ENCODE results near the gene CYFIP2. TPM values are rescaled to one million over a fixed set of nuclear protein-coding genes. Genes with fewer than 3 reads are reported as not detected.

CYFIP2 gene
- polyA plus RNA-seq, 1 donor (not counting 4 experiments of a cell fraction or from before 2014, with no cell fraction given): 0.62 TPM

GRCh38 chr5:157245476-157245875 lies 20.4 kb upstream of the CYFIP2 start:
- DNase-seq (ENCODE audit: low read depth, low spot score) (no peak), FAIRE-seq (no peak)
- no peak overlapping the region for H3K27ac ChIP-seq (ENCODE audit: control insufficient read depth, insufficient read depth, low read length)
- H2AFZ ChIP-seq (ENCODE audit: control insufficient read depth, low read length): no peak overlapping the region
- no peaks in the 10 kb centered on the region for H4K20me1 ChIP-seq (ENCODE audit: control insufficient read depth, extremely low read depth, insufficient read depth, low read length)
- H3K27me3 ChIP-seq (ENCODE audit: control insufficient read depth, extremely low read depth, insufficient read depth, low read length): no peaks in the 10 kb centered on the region
- no peaks in the 10 kb centered on the region for H3K9me3 ChIP-seq (ENCODE audit: control insufficient read depth, low read depth, low read length)
- H3K4me3 ChIP-seq (ENCODE audit: control insufficient read depth in 2 of 3, extremely low read depth in 1 of 3, insufficient read depth in 2 of 3, low read depth in 1 of 3, low read length in 3 of 3): no peak overlapping the region
- H3K79me2 ChIP-seq (ENCODE audit: control insufficient read depth, insufficient read depth, low read length): no peaks in the 10 kb centered on the region
- no peak for TF ChIP-seq CTCF (optimal IDR thresholded peaks at IDR 0.05 in 1 of 3, IDR thresholded peaks at IDR 0.05 in 1 of 3, conservative IDR thresholded peaks at IDR 0.05 in 1 of 3; ENCODE audit: extremely low read depth in 1 of 3, insufficient read depth in 2 of 3, low read length in 3 of 3)
- TF ChIP-seq EZH2 (IDR thresholded peaks at IDR 0.05; ENCODE audit: low read length): no peak
- H3K4me2 ChIP-seq (ENCODE audit: control insufficient read depth, extremely low read depth, insufficient read depth, low read depth, low read length): no peak overlapping the region
- no peak overlapping the region for H3K9ac ChIP-seq (ENCODE audit: control insufficient read depth, extremely low read depth, insufficient read depth, low read length)
- H3K36me3 ChIP-seq (ENCODE audit: control insufficient read depth in 2 of 2, extremely low read depth in 1 of 2, insufficient read depth in 2 of 2, low read length in 2 of 2): no peaks in the 10 kb centered on the region
- no peaks in the 10 kb centered on the region for H3K4me1 ChIP-seq (ENCODE audit: control insufficient read depth, extremely low read depth, insufficient read depth, low read length)
- dilution Hi-C loops (cut with MboI; ENCODE audit: extremely low pct_ligation_motif_present, low sequenced_read_pairs): no loop called here
- no peaks in the 10 kb centered on the region for H3K9me1 ChIP-seq (ENCODE audit: control insufficient read depth, extremely low read depth, insufficient read depth, low read length)

DNA sequence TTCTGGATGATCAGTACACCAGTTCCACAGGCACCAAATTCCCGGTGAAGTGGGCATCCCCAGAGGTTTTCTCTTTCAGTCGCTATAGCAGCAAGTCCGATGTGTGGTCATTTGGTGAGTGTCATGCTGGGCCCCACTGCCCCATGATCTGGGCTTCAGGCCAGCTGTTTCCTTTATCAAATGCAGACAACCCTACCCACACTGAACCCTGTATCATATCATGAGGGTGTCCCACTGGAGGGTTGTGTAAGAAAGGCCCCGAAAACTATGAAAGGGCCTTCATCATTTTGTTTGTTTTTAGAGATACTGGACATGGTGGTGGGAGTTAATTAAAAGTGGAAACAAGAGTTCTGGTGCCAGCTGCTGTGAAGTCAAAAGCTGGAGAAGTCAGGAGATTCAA lies 20.0 kb upstream of the CYFIP2 start:
- Histone ChIP-seq H4K20me1 (ENCODE audit: control insufficient read depth, extremely low read depth, insufficient read depth, low read length) (no peaks in the 10 kb centered on the region), H3K9ac (ENCODE audit: control insufficient read depth, extremely low read depth, insufficient read depth, low read length) (no peak overlapping the region), H3K27me3 (ENCODE audit: control insufficient read depth, extremely low read depth, insufficient read depth, low read length) (no peaks in the 10 kb centered on the region), H3K9me1 (ENCODE audit: control insufficient read depth, extremely low read depth, insufficient read depth, low read length) (no peaks in the 10 kb centered on the region), H3K4me3 (ENCODE audit: control insufficient read depth in 2 of 3, extremely low read depth in 1 of 3, insufficient read depth in 2 of 3, low read depth in 1 of 3, low read length in 3 of 3) (no peak overlapping the region), H3K36me3 (ENCODE audit: control insufficient read depth in 2 of 2, extremely low read depth in 1 of 2, insufficient read depth in 2 of 2, low read length in 2 of 2) (no peaks in the 10 kb centered on the region), H3K4me1 (ENCODE audit: control insufficient read depth, extremely low read depth, insufficient read depth, low read length) (no peaks in the 10 kb centered on the region), H3K9me3 (ENCODE audit: control insufficient read depth, low read depth, low read length) (no peaks in the 10 kb centered on the region), H3K4me2 (ENCODE audit: control insufficient read depth, extremely low read depth, insufficient read depth, low read depth, low read length) (no peak overlapping the region), H3K27ac (ENCODE audit: control insufficient read depth, insufficient read depth, low read length) (no peak overlapping the region), H3K79me2 (ENCODE audit: control insufficient read depth, insufficient read depth, low read length) (no peaks in the 10 kb centered on the region), H2AFZ (ENCODE audit: control insufficient read depth, low read length) (no peak overlapping the region)
- no peak for DNase-seq (ENCODE audit: low read depth, low spot score)
- FAIRE-seq: no peak
- dilution Hi-C loops (cut with MboI; ENCODE audit: extremely low pct_ligation_motif_present, low sequenced_read_pairs): no loop called here
- TF ChIP-seq CTCF (optimal IDR thresholded peaks at IDR 0.05 in 1 of 3, IDR thresholded peaks at IDR 0.05 in 1 of 3, conservative IDR thresholded peaks at IDR 0.05 in 1 of 3; ENCODE audit: extremely low read depth in 1 of 3, insufficient read depth in 2 of 3, low read length in 3 of 3): no peak
